Hippocampal formation (tissue), 2 donors: ENCODE data around the gene TBC1D14.
A peak's percentile ranks its signal among the peaks of the same experiment; 100 is the strongest.
"Not testable (repeated sequence)": the region's sequence is repeated elsewhere in the genome, so short reads cannot be mapped to it uniquely, and the experiment has no call there.

Experiments
- DNase-seq, 2 donors: peaks; one replicate each; lab custom pipeline; 2025; lab: John Stamatoyannopoulos, UW

The TBC1D14 gene

DNA sequence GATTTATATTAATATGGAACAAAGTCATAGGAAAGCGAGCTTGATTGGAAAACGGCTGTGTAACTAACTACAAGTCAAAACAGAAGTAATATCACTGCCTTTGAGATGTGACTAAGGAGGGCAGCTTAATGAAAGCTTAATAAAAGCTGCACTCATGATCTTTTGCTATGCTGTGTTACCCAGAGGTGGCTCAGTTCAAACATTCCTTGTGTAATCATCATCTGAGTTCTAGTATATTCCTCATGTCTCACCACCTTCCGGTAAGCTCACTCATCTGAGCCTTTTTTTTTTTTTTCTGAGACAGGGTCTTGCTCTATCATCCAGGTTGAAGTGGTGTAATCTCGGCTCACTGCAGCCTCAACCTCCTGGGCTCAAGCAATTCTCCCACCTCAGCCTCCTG, 153.2 kb downstream of the TBC1D14 start:
- DNase-seq = no peak

DNA sequence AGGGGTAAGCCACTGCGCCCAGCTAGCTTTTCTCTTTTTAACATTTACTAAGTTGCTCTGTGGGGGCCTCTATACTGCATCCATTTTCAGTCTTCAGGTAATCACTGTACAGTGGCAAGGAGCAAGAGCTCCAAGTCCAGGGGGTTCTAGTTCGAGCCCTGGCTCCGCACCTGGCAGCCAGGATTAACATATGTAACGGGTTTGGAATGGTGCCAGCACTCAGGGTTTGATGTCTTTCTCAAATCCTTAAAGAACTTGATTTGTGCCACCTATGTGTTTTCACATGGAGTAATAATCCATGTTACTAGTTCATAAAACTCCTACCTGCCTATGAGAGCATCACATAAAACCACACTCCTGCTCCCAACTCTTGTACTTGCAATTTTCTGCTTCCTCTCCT, 153.7 kb downstream of the TBC1D14 start:
- no peak for DNase-seq

DNA sequence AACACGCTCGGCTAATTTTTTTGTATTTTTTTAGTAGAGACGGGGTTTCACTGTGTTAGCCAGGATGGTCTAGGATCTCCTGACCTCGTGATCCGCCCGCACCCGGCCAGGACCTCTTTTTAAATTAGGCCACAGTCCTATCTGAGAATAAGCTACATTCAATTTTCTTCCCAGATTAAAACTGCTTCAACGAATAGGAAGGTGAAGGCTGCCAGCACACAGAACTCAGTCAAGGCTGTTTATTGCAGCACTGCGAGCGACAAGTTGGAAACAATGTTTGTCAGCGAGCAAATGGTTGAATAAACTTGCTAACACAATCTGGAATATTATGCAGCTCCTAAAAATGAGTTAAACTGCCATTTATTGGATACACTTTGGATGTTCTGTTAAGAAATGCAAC, 156.4 kb downstream of the TBC1D14 start:
- DNase-seq = no peak

DNA sequence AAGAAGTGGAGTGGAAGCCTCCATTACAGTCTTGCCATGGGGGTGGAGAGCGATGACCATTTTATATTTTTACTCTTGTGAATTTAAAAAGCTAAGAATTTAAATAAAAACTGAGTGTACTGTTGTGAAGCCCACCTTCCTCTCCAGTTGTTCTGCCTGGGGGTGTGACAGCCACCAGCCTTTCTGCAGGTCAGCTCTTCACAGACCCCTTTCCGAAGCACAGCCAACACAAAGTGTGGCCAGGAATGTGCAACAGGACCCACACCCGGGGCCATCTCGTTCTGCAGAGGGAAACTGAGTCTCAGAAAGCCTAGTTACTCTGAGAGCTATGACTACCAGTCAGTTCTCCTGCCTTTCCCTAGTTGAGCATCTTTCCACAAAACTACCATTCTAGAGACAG, 156.9 kb downstream of the TBC1D14 start:
- no peak for DNase-seq

DNA sequence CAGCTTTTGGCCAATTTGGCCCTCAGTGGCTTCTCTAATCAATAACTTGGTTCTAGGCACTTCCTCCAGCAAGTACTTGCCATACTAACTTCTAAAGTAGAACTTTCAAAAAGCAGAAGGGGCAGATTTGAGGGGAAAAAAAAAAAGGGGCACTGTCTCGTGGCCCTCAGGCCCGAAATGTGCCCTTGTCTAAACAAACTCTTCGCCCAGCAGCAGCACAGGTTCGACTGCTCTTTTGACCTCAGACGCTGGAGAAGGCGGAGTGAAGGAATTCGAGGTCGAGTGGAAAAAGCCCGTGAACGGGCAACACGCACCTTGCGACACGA, 157.5 kb downstream of the TBC1D14 start:
- no peak for DNase-seq

DNA sequence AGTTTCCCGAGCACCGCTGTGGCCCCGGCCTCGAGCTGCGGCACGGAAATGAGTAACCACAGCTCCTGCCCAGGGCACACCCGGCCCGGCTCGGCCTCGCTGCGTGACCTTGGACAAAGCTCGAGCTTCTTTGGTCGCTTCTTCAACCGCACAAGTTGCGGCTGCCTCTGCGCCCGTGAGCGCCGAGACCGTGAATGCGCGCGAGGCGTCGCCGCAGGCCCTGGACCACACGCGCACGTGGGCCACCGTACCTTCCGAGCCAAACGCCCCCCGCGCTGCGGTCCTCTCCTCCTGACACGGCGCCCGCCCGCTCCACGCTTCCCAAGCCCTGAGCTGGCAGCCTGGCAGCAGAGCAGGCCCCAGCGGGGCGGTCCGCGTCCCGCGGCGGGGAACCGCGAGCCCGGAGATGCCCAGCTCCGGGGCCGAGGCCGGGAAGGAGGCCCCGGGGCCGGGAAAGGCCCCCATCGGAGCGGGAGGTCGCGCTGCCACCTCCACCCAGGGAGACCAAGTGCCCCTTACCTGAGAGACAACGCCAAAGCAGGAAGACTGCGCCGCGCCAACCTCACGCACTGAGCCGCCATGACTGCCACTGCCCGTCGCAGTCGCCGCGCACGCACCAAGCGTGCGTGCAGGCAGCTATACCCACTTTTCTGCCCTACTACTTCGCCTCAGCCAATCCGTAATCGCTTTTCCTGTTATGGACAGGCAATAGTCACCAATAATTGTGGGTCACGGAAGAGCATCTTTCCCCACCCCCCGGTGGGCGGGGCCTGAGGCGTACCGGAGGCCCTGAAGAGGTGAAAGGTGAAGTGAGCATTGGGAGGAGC, 158.0 kb downstream of the TBC1D14 start, which contains the start of gene GRPEL1:
Gene GRPEL1, minus strand, starts transcription at position 613 of the 827 bp plus-strand sequence. Its CDS starts 32 bp downstream, at position 581.
- DNase-seq = peak; percentile 99 to 100

DNA sequence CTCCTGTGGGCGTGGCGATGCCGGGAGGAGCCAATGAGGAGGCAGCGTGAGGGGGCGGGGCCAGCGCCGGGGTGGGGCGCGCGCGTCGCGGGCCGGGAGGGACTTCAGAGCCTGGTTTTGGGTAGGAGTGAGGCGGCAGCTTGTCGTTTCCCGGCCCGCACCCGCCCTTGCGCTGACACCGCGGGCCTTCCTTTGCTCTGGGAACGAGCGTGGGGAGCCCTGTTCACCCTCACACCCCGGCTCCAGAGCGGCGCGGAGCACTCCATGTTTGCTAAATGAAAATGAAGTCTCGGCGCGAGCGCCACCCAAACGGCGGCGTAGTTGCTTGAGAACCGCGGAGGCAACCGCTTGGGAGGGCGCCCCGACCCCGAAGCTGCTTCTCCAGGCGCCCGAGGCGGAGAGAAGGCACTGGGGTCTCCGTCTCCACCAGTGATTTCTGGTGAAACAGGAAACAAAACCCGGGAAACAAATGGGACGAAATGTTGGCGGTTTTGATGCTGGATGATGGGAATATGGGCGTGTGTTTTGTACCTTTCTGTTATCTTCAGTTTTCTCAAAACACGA, 158.7 kb downstream of the TBC1D14 start:
- DNase-seq = no peak

DNA sequence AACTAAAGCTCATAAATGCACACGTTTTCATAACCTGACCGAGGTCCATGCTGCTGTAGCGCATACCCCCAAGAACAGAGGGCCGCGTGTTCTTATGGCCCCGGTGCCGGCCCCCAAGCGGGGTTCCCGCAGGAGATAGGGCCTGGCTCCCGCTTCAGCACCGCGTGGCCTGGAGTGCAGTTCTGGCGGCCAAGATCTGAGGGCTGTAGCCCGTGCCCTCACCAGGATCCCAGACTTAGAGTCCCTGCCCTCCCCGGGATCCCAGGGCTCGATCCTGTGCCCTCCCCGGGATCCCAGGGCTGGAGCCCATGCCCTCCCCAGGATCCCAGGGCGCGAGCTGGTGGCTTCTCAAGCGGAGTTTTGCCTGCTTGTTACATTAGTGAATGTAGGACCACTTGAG, 159.3 kb downstream of the TBC1D14 start:
- no peak for DNase-seq

DNA sequence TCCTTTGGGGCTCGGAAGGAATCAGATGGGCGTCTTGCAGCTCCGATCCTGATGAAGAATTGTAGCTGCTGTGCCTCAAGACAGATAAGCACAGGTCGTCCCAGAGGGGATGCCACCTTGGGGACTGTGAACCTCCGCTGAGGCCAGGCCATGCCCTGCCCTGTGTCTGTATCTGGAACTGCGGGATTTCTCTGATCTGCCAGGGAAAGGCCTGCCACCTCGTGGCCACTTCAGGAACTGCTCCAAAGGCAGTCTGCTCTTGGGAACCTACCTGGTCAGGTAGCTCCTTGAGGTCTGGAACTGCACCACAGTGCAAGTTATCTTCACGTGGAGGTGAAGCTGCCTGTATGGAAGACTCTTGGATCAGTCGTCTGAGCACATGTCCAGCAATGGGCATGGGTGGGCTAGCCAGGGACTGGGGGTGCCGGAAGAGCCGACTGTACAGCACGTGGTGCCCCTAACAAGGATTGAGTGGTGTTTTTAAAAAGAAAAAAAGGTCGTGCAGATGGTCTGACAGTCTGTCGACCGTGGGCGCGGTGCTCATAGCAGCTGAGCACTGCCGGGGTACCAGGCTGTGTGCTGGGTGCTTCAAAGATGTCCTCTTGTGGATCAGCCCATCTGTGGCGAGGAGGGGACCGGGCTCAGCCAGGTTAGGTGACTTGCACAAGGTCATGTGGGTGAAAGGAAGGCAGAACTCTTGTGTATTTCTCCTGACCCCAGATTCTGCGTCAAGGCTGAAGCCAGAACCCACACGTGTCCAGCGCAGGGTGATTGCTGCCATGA, 161.3 kb downstream of the TBC1D14 start:
- peak; percentile 57 to 66 for DNase-seq

DNA sequence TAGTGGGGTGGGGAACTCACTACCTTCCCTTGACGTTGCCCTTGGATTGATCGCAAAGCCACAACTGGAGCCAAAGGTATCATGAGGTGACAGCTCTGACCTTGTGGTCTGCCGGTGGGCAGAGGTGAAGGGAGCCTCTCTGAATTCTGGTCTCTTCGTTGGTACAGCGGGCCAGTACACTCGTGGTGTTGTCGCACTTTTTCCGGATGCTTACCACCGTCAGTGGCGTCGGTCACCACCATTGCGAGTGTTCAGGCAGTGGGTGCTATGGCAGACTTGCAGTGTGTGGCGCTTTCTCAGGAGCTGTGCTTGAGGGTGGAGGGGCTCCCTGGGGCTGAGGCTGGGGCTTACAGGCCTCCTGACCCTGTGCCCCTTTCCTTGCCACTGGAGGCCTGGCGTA, 163.4 kb downstream of the TBC1D14 start:
- DNase-seq = no peak

DNA sequence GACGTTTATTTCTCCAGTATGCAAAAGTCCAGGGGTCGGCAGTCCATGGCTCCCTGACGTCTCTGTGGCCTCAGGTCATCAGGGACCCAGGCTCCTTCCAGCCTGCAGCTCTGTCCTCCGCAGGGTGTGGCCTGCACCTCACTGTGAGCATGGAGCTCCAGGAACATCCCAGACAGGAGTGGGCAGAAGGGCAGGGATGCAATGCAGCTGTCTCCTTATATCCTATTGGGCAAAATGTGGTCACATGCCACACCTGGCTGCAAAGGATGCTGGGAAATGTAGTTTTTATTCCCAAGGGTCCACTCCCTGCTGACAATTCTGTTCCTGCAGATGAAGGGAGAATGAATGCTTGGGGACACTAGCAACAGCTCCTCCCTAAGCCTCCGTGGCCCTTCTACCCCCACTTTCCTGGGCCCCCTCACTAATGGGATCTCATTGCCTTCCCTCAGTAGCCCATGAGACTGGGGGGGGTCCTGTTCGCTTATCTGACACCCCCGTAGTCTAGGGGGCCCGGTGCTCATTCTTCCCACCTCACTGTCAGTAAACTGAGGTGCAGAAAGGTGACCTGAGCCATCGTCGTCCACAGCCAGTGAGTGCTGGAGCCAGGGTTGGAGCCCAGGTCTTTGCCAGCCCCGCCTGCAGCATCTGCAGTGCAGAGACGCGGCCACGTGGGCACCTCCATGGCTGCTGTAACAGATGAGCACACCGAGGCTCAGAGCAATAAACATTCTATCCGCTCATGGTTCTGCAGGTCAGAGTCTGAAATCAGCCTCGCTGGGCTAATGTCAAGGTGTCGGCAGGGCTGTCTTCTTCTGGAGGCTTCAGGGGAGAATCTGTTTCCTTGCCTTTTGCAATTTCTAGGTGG, 164.1 kb downstream of the TBC1D14 start:
- DNase-seq = no peak

DNA sequence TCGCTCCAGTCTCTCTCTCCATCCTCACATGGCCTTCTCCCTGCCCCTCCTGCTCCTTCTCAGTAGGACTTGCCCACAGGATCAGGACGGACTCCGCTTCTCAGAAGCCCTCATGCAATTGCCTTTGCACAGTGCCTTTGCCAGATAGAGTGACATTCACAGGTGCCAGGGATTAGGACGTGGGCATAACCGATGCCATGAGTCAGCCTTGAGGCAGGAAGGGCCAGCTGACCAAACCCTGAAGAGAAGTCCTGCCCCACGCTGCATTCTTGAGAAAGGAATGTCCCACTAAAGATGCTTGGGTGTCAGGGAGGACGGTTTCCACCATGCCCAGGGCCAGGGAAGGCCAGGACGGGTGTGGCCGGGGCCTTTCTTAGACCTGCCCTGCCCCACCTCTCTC, 164.8 kb downstream of the TBC1D14 start:
- no peak for DNase-seq

DNA sequence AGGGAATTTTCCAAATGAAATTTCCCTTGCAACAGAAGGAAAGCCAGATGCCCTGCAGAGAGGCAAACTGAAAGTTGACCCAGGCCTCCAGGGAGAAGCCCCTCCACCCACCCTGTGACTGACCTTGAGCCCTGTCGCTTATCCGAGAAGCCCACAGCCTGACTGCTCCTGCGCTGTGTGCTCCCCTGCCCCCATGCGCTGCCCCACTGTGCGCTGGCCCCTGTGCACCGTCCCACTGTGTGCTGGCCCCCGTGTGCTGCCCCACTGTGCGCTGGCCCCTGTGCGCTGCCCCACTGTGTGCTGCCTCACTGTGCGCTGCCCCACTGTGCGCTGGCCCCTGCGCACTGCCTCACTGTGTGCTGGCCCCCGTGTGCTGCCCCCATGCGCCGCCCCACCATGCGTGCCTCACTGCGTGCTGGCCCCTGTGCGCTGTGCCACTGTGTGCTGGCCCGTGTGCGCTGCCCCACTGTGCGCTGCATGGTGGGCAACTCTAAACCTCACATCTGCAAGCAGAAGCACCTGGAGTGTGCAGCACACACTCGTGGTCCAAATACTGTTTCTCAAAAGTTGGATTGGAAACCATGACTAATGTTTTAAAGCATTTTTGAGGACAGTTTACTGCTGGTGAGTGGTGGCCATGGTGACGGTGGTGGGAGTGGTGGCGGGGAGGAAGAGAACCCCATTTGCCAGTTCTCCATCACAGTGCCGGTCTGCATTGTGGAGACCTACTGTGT, 166.5 kb downstream of the TBC1D14 start:
- DNase-seq = no peak

DNA sequence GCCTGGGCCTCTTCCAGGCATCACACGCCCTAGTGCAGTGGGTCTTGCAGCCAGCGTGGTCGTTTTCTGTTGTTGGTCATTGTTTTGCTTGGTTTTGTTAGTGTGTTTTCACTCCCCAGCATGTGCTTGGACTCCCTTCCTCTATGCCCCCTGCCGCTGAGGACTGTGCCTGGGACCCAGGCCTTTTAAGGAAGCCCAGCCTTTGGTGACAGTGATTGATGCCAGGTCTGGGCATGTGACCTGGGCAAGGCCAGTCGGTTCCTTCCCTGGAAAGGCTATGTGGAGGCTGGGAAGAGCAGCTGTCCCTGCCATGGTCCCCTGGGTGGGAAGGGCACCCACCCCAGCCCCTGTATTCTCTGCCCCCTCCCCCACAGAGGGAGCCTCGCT, 167.1 kb downstream of the TBC1D14 start:
- no peak for DNase-seq

DNA sequence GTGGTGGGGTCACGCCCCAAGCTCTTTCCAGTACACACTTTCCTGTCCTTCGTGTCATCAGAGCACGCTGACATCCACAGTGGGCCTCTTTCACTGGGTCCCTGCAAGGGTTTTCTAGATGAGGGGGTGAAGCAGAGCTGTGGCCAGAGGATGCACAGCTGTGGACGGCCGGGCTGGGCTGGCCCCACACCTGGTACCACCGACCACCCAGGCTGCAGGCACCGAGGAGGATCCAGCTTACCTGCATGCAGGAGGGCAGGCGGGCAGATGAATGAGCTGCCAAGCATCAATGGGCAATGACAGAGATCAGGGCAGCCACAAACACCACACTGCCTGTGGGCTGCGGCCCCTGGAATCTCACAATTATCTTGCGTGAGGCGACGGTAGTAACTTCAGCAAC, 167.7 kb downstream of the TBC1D14 start:
- DNase-seq = no peak

DNA sequence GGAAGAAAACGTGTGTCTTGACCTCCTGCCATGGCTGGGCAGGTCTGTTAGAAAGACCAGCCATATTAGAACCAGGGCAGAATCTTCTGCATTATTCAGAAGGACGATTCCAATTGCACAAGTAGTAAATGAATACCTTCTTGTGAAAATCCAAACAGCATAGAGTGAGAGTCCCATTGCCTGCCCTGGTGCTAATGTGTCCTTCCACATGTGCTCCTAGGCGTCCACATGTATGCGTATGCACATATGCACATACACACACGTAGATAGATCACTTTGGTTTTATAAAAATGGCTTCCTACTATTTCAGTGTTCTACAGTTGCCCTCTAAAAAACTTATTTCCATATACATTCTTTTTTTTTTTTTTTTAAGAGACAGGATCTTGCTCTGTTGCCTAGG, 168.4 kb downstream of the TBC1D14 start:
- DNase-seq = no peak

DNA sequence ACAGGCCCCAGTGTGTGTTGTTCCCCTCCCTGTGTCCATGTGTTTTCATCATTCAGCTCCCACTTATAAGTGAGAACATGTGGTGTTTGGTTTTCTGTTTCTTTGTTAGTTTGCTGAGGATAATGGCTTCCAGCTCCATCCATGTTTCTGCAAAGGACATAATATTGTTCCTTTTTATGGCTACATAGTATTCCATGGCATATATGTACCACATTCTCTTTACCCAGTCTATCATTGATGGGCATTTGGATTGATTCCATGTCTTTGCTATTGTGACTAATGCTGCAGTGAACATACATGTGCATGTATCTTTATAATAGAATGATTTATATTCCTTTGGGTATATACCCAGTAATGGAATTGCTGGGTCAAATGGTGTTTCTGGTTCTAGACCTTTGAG, 169.9 kb downstream of the TBC1D14 start:
- not testable (repeated sequence) for DNase-seq

DNA sequence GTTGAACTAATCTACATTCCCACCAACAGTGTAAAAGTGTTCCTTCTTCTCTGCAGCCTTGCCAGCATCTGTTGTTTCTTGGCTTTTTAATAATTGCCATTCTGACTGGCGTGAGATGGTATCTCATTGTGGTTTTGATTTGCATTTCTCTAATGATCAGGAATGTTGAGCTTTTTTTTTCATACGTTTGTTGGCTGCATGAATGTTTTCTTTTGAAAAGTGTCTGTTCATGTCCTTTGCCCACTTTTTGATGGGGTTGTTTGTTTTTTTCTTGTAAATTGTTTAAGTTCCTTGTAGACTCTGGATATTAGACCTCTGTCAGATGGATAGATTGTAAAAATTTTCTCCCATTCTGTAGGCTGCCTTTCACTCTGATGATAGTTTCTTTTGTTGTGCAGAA, 170.3 kb downstream of the TBC1D14 start:
- not testable (repeated sequence) for DNase-seq
